Sigmoid colon (tissue), 7 donors: ENCODE data around the gene AP4M1. TPM values are rescaled to one million over a fixed set of nuclear protein-coding genes. Genes with fewer than 3 reads are reported as not detected.
A peak's percentile ranks its signal among the peaks of the same experiment; 100 is the strongest.

ENCODE experiments used
- DNase-seq: peaks from one replicate; pipeline ENCODE4 v3.0.0-alpha.2; 2019
- H3K27ac ChIP-seq, 4 donors: fragments of 200-600 bp; sonication (generic); one replicate each; pipeline ENCODE4 v1.5.1; 2016 to 2019; ENCODE audit warnings: mild to moderate bottlenecking in 1 of 4
- H3K27me3 ChIP-seq, 3 donors: fragments of 200-600 bp; sonication (generic); one replicate each; pipeline ENCODE4 v1.5.1; 2019; ENCODE audit warnings: mild to moderate bottlenecking in 1 of 3
- H3K36me3 ChIP-seq, 4 donors: fragments of 200-600 bp; sonication (generic); one replicate each; pipeline ENCODE4 v1.5.1; 2016 to 2019
- H3K4me1 ChIP-seq, 4 donors: fragments of 200-600 bp; sonication (generic); one replicate each; pipeline ENCODE4 v1.5.1; 2017 to 2019
- H3K4me3 ChIP-seq, 4 donors: fragments of 200-600 bp; sonication (generic); one replicate each; pipeline ENCODE4 v1.5.1; 2017 to 2019; ENCODE audit warnings: mild to moderate bottlenecking in 2 of 4, moderate library complexity in 1 of 4
- H3K9me3 ChIP-seq, 4 donors: fragments of 200-600 bp in 3 of 4; sonication (generic) in 3 of 4; one replicate each; pipeline versions ENCODE4 v1.5.1 to v1.6.1; 2013 to 2019
- EP300 ChIP-seq, 4 donors: sonication (generic); formaldehyde crosslinking; IDR thresholded peaks; one replicate each; pipeline ENCODE4 v1.6.1; 2017; ENCODE audit warnings: antibody characterized with exemption in 4 of 4
- POLR2A ChIP-seq, 2 donors: fragments of 450-650 bp; IDR thresholded peaks; one replicate each; pipeline ENCODE4 v1.6.1; 2016; ENCODE audit warnings: antibody characterized with exemption in 2 of 2, mild to moderate bottlenecking in 2 of 2, moderate library complexity in 2 of 2
- POLR2AphosphoS5 ChIP-seq, 4 donors: sonication (generic); formaldehyde crosslinking; IDR thresholded peaks; one replicate each; pipeline ENCODE4 v1.6.1; 2017; ENCODE audit warnings: antibody characterized with exemption in 4 of 4
- WGBS, 2 donors: extraction: QIAGEN DNeasy Blood & Tissue Kit; methylation state at CpG; one replicate each; pipeline ENCODE4 v1.1.7; 2013; 5-methylcytosine and 5-hydroxymethylcytosine counted together
- intact Hi-C: fragments of 100-400 bp; cut with DNase I; formaldehyde crosslinking; loops from one replicate; pipeline ENCODE4 v1.15.1; 2023
- polyA plus RNA-seq, 3 donors: library from polyadenylated mRNA; stranded (reverse); fragments of 200-250 nt; gene quantifications; one replicate each; pipeline ENCODE4 v1.2.3, GENCODE V29; 2013
- total RNA-seq, 4 donors: library from RNA; depleted of rRNA; stranded (reverse); fragments of >200 nt; gene quantifications; one replicate each; pipeline ENCODE4 v1.1.0, GENCODE V29; 2016
- TF ChIP-seq, protein P1 (sequence below), 4 experiments: fragments of 450-650 bp in 3 of 4; fragments of 200-600 bp in 1 of 4; IDR thresholded peaks; one replicate each; pipeline ENCODE4 v1.5.1; 2016 to 2019; ENCODE audit warnings: antibody characterized with exemption in 4 of 4, mild to moderate bottlenecking in 3 of 4, moderate library complexity in 2 of 4
- donor health status: healthy with polysubstance abuse.
- donor health status: Bipolar disorder and iron deficiency.
- donor health status: healthy.

AP4M1 gene
- total RNA-seq (10 to 100 TPM; 18.1 to 26.6 (median 20.8) TPM), polyA plus RNA-seq (10 to 100 TPM; 14.6 to 17.3 (median 16.2) TPM)

- peak; percentile 100 for DNase-seq
- Histone ChIP-seq H3K4me1 (peaks cover 0 to 41% (median 25%) of the 10 kb centered on the region in 4 donors), H3K36me3 (peaks cover 24 to 71% (median 41%) of the 10 kb centered on the region in 4 donors), H3K27me3 (no peaks in the 10 kb centered on the region), H3K9me3 (no peaks in the 10 kb centered on the region), H3K27ac (peak within 1 kb of the TSS; percentile 95 to 99 (median 97)), H3K4me3 (peak within 1 kb of the TSS; percentile 66 to 89 (median 82))
- WGBS, 2 donors: 0% methylated on average over 80 of the region's 80 CpGs
- TF ChIP-seq POLR2AphosphoS5 (IDR thresholded peaks at IDR 0.05) (peak in 3 of 4 donors; percentile 59 to 79 (median 60)), EP300 (IDR thresholded peaks at IDR 0.05) (no peak)
- intact Hi-C loops: loop anchor here (2.0 kb wide), 2 partner anchors 18 to 26 kb away; partner anchors contain the start of genes CNPY4, MBLAC1 and TAF6
Observed at GRCh38 chr7:100101016-100101862, at the start of gene AP4M1, which contains the start of gene MCM7. Gene AP4M1 (plus strand): TSS chr7:100101643. CDS start chr7:100101715, 72 bp downstream. Gene MCM7 (minus strand): TSS chr7:100101397. CDS start chr7:100101294, 103 bp downstream.

- Histone ChIP-seq H3K27me3 (no peaks in the 10 kb centered on the region), H3K9me3 (no peaks in the 10 kb centered on the region), H3K4me3 (no peak overlapping the region), H3K36me3 (peaks cover 0 to 16% (median 10%) of the 10 kb centered on the region in 4 donors), H3K27ac (peak overlapping the region in 3 of 4 donors; percentile 46 to 63 (median 61)), H3K4me1 (peaks cover 0 to 32% (median 20%) of the 10 kb centered on the region in 4 donors)
- peak; percentile 70 for DNase-seq
- intact Hi-C loops: loop anchor here (1.0 to 5.0 kb wide), 2 partner anchors 36 to 59 kb away; partner anchors contain the start of gene ZKSCAN1
- 21 to 58% methylated on average over 3 of the region's 3 CpGs for WGBS, 2 donors
- TF ChIP-seq, protein P1, sequence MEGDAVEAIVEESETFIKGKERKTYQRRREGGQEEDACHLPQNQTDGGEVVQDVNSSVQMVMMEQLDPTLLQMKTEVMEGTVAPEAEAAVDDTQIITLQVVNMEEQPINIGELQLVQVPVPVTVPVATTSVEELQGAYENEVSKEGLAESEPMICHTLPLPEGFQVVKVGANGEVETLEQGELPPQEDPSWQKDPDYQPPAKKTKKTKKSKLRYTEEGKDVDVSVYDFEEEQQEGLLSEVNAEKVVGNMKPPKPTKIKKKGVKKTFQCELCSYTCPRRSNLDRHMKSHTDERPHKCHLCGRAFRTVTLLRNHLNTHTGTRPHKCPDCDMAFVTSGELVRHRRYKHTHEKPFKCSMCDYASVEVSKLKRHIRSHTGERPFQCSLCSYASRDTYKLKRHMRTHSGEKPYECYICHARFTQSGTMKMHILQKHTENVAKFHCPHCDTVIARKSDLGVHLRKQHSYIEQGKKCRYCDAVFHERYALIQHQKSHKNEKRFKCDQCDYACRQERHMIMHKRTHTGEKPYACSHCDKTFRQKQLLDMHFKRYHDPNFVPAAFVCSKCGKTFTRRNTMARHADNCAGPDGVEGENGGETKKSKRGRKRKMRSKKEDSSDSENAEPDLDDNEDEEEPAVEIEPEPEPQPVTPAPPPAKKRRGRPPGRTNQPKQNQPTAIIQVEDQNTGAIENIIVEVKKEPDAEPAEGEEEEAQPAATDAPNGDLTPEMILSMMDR (IDR thresholded peaks at IDR 0.05): peak in 2 of 4 experiments; percentile 47 to 52
- no peak for TF ChIP-seq POLR2AphosphoS5 (IDR thresholded peaks at IDR 0.05)
Observed at GRCh38 chr7:100053215-100053614, 48.2 kb upstream of the AP4M1 start.

DNA sequence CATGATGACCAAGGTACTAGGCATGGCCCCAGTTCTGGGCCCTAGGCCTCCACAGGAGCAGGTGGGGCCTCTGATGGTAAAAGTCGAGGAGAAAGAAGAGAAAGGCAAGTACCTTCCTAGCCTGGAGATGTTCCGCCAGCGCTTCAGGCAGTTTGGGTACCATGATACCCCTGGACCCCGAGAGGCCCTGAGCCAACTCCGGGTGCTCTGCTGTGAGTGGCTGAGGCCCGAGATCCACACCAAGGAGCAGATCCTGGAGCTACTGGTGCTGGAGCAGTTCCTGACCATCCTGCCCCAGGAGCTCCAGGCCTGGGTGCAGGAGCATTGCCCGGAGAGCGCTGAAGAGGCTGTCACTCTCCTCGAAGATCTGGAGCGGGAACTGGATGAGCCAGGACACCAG, 44.4 kb upstream of the AP4M1 start:
- 94 to 97% methylated on average over 10 of the region's 10 CpGs for WGBS, 2 donors
- peaks cover 0 to 54% (median 22%) of the 10 kb centered on the region in 4 donors for H3K36me3 ChIP-seq
- no peak overlapping the region for H3K4me3 ChIP-seq
- TF ChIP-seq, protein P1 (IDR thresholded peaks at IDR 0.05): no peak
- TF ChIP-seq EP300 (IDR thresholded peaks at IDR 0.05) (no peak), POLR2AphosphoS5 (IDR thresholded peaks at IDR 0.05) (no peak), POLR2A (IDR thresholded peaks at IDR 0.05) (no peak)
- H3K9me3 ChIP-seq: no peaks in the 10 kb centered on the region
- no peak overlapping the region for H3K27ac ChIP-seq
- intact Hi-C loops: no loop called here
- no peaks in the 10 kb centered on the region for H3K27me3 ChIP-seq
- DNase-seq: peak; percentile 60
- H3K4me1 ChIP-seq: peaks cover 0 to 16% (median 8%) of the 10 kb centered on the region in 4 donors

DNA sequence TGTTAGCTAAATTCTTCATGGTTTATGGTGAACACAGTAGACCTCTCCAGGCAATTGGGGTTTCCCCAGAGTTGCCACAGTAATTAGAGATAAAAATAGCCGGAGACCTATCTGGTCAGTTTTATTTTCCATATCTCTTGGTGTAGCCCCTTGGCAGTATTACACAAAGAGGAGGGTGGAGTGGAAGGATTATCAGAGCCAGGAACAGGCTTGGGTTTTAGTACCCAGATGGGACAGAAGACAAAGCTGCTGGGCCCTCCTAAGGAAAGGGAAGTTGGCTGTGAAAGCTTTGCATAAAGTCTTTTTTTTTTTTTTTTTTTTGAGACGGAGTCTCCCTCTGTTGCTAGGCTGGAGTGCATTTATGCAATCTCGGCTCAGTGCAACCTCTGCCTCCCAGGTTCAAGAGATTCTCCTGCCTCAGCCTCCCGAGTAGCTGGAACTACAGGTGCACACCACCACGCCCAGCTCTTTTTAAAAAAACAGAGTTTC, 42.1 kb upstream of the AP4M1 start:
- Histone ChIP-seq H3K4me3 (no peak overlapping the region), H3K9me3 (no peaks in the 10 kb centered on the region), H3K36me3 (peaks cover 5 to 74% (median 32%) of the 10 kb centered on the region in 4 donors), H3K4me1 (no peaks in the 10 kb centered on the region), H3K27me3 (no peaks in the 10 kb centered on the region), H3K27ac (no peak overlapping the region)
- 91 to 92% methylated on average over 5 of the region's 5 CpGs for WGBS, 2 donors
- TF ChIP-seq, protein P1 (IDR thresholded peaks at IDR 0.05): no peak
- no peak for TF ChIP-seq EP300 (IDR thresholded peaks at IDR 0.05)
- TF ChIP-seq POLR2AphosphoS5 (IDR thresholded peaks at IDR 0.05): no peak
- TF ChIP-seq POLR2A (IDR thresholded peaks at IDR 0.05): no peak
- intact Hi-C loops: no loop called here
- no peak for DNase-seq
